ENCODE results near the gene MUC20. TPM values are rescaled to one million over a fixed set of nuclear protein-coding genes. Genes with fewer than 3 reads are reported as not detected.
"Not testable (repeated sequence)": the region's sequence is repeated elsewhere in the genome, so short reads cannot be mapped to it uniquely, and the experiment has no call there.

Gene MUC20
- total and polyA plus RNA-seq, 2 of the 8 experiments (the other 6 are each of a cell fraction or from before 2014, with no cell fraction given), result 0.24 to 0.26 TPM

- H3K79me2 ChIP-seq (ENCODE audit: control insufficient read depth in 1 of 2, insufficient read depth in 2 of 2, low read length in 2 of 2); H3K27me3 ChIP-seq (replicated peaks in 1 of 4; ENCODE audit: control insufficient read depth in 3 of 4, extremely low read depth in 1 of 4, insufficient read depth in 3 of 4, low read length in 3 of 4); H4K20me1 ChIP-seq (replicated peaks in 1 of 2; ENCODE audit: control insufficient read depth in 1 of 2, insufficient read depth in 2 of 2, low read length in 2 of 2); H3K9ac ChIP-seq (replicated peaks in 1 of 4; ENCODE audit: extremely low read depth in 1 of 4, low read depth in 3 of 4, low read length in 3 of 4); H3K18ac ChIP-seq (ENCODE audit: extremely low read depth, low read length); FAIRE-seq; H3K4me3 ChIP-seq (ENCODE audit: extremely low read depth in 1 of 4, insufficient read depth in 2 of 4, low read depth in 3 of 4, low read length in 4 of 4); H3K4me2 ChIP-seq (ENCODE audit: insufficient read depth in 1 of 2, low read depth in 2 of 2, low read length in 2 of 2); H4K8ac ChIP-seq (ENCODE audit: extremely low read depth, insufficient read depth, low read length); H3K14ac ChIP-seq (ENCODE audit: insufficient read length); H3K4me1 ChIP-seq (replicated peaks in 1 of 4; ENCODE audit: control insufficient read depth in 3 of 4, insufficient read depth in 4 of 4, low read length in 3 of 4); DNase-seq (ENCODE audit: low read depth in 1 of 2, low spot score in 2 of 2); H3K56ac ChIP-seq (replicated peaks; ENCODE audit: insufficient read length, low read depth, low read length); H4K91ac ChIP-seq (replicated peaks; ENCODE audit: insufficient read length, low read length); H2BK120ac ChIP-seq (replicated peaks; ENCODE audit: low read depth, low read length); H2AFZ ChIP-seq (ENCODE audit: low read length); H3K36me3 ChIP-seq (ENCODE audit: control insufficient read depth in 2 of 4, insufficient read depth in 4 of 4, low read length in 3 of 4); H2BK15ac ChIP-seq (ENCODE audit: low read length); POLR2A ChIA-PET (ENCODE audit: partially characterized antibody); H3K79me1 ChIP-seq (ENCODE audit: low read depth, low read length); H3K9me3 ChIP-seq (ENCODE audit: insufficient read depth in 2 of 2, low read depth in 1 of 2, low read length in 1 of 2); CTCF ChIA-PET (ENCODE audit: partially characterized antibody); H2AK5ac ChIP-seq (ENCODE audit: low read depth, low read length); H3K4ac ChIP-seq (replicated peaks; ENCODE audit: insufficient read length, low read depth, low read length); H3K27ac ChIP-seq (ENCODE audit: low read depth, low read length); H3K23ac ChIP-seq (ENCODE audit: insufficient read length); H2BK5ac ChIP-seq (ENCODE audit: low read depth, low read length); H2BK12ac ChIP-seq (ENCODE audit: low read depth, low read length); H2BK20ac ChIP-seq (ENCODE audit: low read length); H3K23me2 ChIP-seq (ENCODE audit: low read depth, low read length): not testable (repeated sequence)
- peak overlapping the region; percentile 65 for H4K5ac ChIP-seq (ENCODE audit: insufficient read length, low read depth, low read length)
- WGBS, 2 experiments (ENCODE audit: extremely low coverage in 1 of 2, insufficient coverage in 1 of 2, insufficient read length in 1 of 2, insufficient replicate concordance in 2 of 2, low coverage in 1 of 2, low lambda C conversion rate in 2 of 2, missing lambda C conversion rate in 1 of 2), result 60% methylated on average over 6 of the region's 6 CpGs; no CpG with 5 or more reads in 1 of the 2 experiments
These were observed 10.5 kb upstream of the MUC20 start for GRCh38 chr3:195710126-195710905.

Data from H1 (cell line).